C4-2B (cell line): Measurements from ENCODE around the gene PFDN4.

ENCODE experiments used
- CTCF ChIP-seq: fragments of 450-650 bp; conservative IDR thresholded peaks from 2 replicates; pipeline ENCODE4 v1.5.1; 2017; ENCODE audit warnings: mild to moderate bottlenecking
- ZFX ChIP-seq: fragments of 450-650 bp; IDR thresholded peaks from 2 replicates; pipeline ENCODE4 v1.6.1; 2017

- no peak for TF ChIP-seq CTCF
- TF ChIP-seq ZFX, result no peak
These were observed 17.7 kb upstream of the PFDN4 start for GRCh38 chr20:54190217-54190616.
